Stimulated activated CD8-positive, alpha-beta memory T cell treated with anti-CD3 and anti-CD28 coated beads, Interleukin-7, amount 100 ng/mL, for 1 hour (primary cell): ENCODE results near the gene FLT1.

ENCODE experiments used
- DNase-seq, 2 donors: peaks; one replicate each; pipeline ENCODE4 v3.0.0-alpha.2; 2020; ENCODE audit warnings: low read depth in 2 of 2

FLT1 gene

GRCh38 chr13:28429096-28429495 lies 65.8 kb downstream of the FLT1 start:
- no peak for DNase-seq

GRCh38 chr13:28426381-28426780 lies 68.5 kb downstream of the FLT1 start:
- no peak for DNase-seq

DNA sequence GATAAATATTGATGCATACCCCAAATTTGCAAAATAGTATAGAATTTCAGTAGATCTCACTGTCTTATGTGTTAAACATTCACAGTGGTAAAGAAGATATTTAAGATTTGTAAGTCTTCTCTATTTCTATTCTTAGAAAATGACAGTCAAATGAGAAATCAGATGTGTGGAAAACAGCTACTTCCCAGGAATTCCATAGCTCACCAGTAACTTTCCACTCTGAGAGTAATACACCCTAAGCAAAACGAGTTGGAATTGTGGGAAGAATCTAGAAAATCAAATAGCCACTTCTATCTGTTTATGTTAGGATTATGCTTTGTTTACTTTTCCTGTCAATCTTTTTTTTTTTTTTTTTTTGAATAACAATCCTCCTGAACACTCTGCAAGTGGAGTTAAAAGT lies 69.1 kb downstream of the FLT1 start:
- no peak for DNase-seq

DNA sequence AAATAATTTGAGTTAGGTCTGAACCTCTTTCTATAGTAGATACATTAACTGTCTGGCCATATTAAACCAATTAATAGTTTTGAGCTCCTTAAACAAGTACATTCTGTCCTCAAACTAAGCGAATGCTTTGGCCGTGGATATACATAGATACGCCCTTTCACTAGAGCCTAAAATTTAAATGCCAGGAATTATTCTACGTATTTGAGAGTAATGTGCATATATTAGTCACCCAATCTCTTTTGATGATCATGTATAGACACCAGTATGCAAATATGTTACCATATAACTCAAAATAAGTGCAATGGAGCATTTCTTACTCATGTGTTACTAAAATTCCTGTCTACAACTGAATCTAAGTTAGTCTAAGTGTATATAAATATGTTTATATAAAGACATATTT lies 70.4 kb downstream of the FLT1 start:
- DNase-seq: no peak

DNA sequence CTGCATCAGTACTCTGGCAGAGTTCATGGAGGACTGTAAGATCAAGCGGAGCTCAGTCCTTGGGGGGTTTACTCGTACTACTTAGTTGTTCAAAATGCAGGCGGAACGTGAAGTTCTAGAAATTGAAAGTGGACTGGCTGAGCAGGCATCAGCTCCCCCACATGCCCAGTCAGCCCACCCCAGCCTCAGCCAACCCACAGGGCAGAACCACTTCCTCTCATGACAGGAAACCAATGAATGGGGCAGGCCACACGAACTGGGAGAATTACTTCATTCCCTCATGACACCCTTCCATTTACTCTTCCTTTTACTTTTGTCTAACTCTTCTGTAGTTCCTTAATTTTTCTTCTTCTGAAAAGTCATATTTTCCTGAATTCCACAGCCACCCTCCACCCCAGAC lies 71.9 kb downstream of the FLT1 start:
- no peak for DNase-seq

DNA sequence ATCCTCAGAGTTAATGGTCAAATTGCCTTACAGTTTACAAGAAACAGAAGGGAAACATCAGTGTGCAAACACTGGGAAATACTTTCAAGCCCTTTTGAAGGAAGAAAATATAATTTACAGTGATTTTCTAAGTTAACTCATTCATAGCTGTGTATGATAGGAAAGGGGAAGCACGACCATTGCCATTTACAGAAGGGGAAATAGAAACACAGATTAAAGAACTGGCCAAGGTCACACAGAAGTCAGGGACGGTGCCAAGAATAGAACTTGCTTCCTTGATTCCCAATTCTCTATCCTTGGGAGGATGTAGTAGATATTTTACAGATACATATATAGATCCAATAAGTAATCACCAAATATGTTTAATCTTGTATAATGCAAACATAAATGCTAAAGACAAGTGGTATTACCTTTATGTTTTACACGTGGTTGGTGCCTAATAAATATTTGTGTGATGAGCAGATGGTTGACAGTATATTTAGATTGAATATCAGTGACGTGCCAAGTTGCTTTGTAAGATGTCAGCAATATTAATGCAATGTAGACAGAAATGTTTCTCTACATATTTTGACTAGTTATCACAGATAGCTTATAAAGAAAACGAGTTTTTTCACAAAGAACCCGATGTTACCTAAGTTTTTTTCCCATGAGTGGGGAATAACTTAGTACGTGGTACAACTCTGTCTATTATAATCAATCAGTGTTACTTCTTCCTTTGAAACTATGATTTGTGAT lies 73.1 kb downstream of the FLT1 start:
- no peak for DNase-seq

GRCh38 chr13:28420704-28421103 lies 74.2 kb downstream of the FLT1 start:
- DNase-seq: no peak

DNA sequence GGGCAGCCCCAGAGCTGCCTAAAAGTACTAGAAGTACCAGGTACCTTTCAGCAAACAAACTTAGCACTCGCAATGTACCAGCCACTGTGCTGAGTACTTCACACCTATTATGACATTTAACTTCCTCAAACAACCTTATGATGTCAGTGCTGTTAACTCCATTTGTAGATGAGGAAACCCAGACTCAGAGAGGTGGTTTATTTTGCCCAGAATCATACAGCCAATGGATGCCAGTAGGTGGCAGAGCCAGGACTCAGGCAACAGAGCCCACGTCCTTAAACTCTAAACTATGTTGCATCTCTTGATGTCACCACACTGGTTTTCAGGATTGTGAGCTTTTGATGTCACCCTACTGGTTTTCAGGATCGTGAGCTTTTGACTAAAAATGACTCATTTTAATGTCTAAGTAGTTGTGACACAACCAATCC lies 78.9 kb downstream of the FLT1 start:
- no peak for DNase-seq

DNA sequence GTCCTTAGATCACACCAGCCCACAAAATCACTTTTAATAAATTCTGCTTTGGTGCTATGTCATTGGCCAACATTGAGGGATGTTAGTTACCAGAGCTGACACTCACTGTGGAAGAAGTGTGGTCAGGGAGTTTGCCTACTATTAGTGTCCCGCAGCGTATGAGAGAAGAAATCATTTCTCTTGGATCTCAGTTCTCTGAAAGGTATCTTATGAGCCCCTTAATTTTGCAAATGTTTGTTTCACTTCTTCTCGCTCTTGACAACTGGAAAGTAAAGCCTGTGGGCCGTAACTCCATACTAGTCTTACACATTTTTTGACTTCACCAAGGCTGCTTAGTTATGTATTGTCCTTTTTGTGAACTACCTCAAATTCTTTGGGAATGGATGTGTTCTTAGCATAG lies 80.9 kb downstream of the FLT1 start:
- no peak for DNase-seq

GRCh38 chr13:28412981-28413380 lies 81.9 kb downstream of the FLT1 start:
- DNase-seq: no peak

DNA sequence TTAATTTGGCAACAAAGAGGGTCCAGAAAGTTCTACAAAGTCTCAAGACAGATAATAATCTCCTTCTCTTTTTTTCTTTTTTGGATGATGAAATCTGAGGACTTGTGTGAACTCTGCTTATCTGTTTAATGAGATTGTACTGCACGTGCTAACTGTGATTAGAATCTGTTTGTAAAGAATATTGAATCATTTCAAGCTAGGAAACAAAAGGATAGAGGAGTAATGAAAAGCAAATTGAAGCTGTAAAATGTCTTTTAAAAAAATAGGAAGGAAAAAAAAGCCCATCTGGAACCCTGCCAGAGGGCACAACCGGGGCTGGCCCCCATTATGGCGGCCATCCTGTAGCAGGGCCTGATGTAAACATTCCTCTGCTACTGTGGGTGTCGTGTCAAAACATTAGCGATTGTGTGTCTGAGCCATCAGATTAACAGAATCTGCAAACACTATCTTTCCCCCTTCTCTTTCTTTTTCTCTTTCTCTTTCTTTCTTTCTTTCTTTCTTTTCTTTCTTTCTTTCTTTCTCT lies 83.0 kb downstream of the FLT1 start:
- no peak for DNase-seq

GRCh38 chr13:28410096-28410495 lies 84.8 kb downstream of the FLT1 start:
- DNase-seq: no peak

DNA sequence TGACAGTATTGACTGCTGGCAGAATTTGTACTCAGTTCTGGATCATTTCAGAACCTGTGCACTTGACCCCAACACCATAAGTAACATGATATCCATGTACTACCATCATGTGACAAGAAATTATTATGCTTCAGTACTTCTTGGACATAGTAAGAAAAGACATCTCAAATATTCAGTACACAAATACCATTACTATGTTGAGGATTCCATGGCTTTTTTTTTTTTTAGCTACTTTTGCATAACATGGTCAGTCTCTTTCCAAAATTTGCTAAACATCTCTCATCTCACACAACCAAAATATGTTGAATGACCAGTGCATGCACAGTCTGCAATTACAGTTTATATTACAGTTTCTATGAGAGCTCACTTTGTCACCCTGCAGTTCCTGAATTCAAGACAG lies 85.3 kb downstream of the FLT1 start:
- DNase-seq: no peak

DNA sequence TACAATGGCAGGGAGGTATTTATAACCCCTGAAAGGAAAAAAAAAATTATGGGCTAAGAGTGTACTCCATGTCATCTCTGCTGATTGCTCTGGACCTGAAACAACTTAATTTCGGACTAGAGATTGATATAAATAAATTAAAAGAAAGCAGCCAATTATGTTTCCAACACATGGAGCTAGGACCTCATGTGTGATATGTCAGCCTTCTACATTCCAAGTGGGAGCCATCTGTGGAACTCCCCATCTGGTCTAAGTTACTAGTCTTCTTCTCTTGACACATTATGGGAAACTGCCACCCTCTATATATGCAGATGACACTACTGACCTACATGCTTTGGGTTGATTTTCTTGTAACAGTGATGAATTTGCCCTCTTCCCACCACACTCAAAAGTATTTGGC lies 86.1 kb downstream of the FLT1 start:
- DNase-seq: no peak

- DNase-seq: no peak
Measured at GRCh38 chr13:28408235-28408848, 86.6 kb downstream of the FLT1 start.

GRCh38 chr13:28406733-28407266 lies 88.1 kb downstream of the FLT1 start:
- no peak for DNase-seq

- DNase-seq: no peak
Measured at GRCh38 chr13:28402057-28402381, 92.9 kb downstream of the FLT1 start.

- DNase-seq: no peak
Measured at GRCh38 chr13:28401303-28402056, 93.4 kb downstream of the FLT1 start.

DNA sequence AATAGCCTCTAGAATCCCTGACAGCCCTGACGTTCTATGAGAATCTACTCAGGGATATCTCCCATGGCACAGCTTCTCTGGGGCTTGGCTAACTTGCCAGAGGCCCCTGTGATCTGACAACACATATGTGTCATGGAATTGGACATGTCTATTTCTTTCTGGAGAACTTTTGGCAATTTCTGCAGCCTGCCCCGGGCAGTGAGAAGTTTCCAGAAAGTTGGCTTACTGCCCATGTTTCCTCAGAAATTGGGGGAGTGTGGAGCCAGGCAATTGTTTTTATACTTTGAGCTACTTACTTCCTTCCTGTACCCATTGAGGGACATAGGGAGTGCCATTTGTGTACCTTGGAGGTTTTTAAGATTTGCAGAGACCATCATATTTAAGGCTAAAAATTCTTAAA lies 98.9 kb downstream of the FLT1 start:
- no peak for DNase-seq

DNA sequence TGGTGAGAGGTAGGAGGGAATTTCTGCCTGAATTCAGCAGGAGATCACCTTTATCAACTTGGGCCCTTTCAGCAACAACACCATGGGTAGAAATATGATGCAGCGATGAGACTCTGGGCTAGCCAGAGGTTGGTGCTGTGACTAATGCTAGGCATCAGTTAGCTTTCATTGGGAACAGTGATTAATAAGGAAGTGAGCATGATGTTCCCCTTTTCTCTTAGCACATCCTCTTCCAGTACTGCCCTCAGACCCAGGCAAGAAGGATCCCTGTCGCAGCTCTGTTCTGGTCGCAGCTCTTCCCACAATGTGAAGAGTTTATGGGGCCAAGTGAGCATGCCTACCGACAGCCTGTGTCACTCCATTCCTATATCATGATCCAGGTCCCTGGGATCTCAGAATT lies 100.5 kb downstream of the FLT1 start:
- no peak for DNase-seq

GRCh38 chr13:28392896-28393505 lies 101.9 kb downstream of the FLT1 start:
- no peak for DNase-seq

DNA sequence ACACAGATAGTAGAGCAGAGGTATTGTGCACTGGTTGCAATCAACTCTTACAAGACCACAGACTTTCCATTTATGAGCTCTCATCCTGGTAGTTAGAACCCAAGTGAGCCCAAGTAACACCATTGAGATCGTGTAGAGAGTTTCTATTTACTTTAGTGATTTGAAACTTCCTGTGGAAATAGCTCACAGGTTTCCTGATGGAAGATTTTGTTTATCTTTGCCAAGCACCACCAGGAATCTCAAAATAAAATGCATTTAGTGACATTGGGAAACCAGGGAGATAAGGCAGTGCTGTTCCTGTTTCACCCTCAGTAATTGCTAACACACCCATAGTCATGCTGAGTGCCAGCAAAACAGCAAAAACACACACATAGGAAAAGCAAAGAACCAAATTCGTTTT lies 102.5 kb downstream of the FLT1 start:
- no peak for DNase-seq
